ENCODE data around the gene DDX20. TPM values are rescaled to one million over a fixed set of nuclear protein-coding genes. Genes with fewer than 3 reads are reported as not detected.

DDX20 gene
- total RNA-seq, 4 donors from 2014 or later: 22.2 to 32.9 (median 29.2) TPM

DNA sequence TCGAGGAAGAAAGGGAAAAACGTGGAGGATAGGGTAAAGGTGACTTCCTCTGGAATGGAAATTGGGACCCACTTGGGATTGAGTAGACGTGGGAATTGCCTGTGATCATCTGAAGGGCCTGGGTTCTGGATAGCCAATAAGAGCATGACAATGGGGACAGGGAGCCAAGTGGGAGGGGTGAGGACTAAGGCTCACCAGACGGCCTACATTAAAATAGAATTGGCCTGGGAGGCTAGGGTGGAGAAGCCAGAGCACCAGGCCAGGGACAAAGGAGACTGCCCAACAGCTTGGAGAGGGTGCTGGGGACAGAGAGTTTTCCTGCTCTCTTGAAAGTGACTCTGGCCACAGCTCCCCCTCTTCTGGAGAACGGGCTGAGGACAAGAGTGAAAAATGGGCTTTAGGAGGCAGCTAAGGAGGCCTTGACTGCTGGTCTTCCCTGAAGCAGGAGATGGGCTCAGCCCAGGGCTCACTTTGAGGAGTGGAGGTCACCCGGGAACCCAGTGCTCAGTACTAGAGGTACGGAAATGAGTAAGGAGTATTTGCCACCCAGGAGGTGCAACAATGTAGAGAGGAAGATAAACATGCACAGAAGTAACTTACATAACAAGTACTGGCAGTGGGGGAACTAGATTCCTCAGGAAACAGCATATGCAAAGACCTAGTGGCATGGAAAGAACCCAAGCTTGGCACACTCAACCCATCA lies 35.3 kb upstream of the DDX20 start:
- H3K4me1 ChIP-seq: peaks cover 56% of the 10 kb centered on the region in 2 donors
- intact Hi-C loops (cut with DNase I; ENCODE audit: low total_unique reads): loop anchor here (1.0 kb wide), 1 partner anchor 19 kb away; the partner anchor contains the start of gene INKA2

DNA sequence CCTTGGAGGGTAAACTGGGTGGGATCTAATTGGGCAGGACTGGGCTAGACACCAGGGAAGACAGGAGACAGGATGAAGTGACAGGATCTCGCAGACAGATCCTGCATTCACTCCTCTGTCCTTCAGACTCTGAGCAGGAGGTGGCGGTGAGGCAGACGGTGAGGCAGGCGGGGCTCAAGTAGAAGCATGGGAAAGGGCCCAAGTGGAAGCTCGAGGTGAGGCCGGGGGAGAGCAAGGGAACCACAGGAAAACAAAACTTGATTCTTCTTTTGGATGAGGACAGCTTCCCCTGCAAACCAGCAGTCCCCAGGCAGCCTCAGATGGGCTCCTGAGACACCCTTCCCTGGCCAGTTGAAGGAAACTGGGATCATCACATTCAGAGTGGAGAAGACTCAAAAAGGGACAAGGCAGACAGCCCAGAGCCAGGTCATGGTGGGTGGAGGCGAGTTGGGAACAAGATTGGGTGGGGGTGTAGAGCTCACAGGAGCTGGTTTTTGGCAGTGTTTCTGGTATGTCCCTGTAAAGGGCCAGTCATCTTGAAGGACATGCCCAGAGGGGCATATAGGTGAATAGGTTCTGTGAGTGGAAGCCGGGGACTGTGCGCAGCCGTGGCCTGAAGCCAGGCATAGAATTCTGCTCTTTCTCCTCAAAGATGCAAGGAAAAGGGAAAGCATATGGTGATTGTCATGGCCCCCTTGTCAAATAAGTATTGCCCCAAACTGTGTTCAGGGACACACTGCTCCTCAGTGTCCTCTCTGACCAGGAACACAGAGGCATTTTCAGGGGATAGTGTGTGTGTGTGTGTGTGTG lies 34.5 kb upstream of the DDX20 start:
- peak in 1 of 2 donors; percentile 11 for ATAC-seq
- H3K4me3 ChIP-seq: no peak overlapping the region
- peaks cover 63% of the 10 kb centered on the region in 2 donors for H3K4me1 ChIP-seq
- H3K27ac ChIP-seq: peak overlapping the region; percentile 81 to 93 (median 87)
- in situ Hi-C loops (cut with MboI; ENCODE audit: low sequenced_read_pairs in 4 of 4): no loop called here
- DNase-seq: no peak
- intact Hi-C loops (cut with DNase I; ENCODE audit: low total_unique reads): loop anchor here (1.0 kb wide), 1 partner anchor 18 kb away; the partner anchor contains the start of gene INKA2
- H3K9me3 ChIP-seq: no peaks in the 10 kb centered on the region
- no peaks in the 10 kb centered on the region for H3K27me3 ChIP-seq
- H3K36me3 ChIP-seq: no peaks in the 10 kb centered on the region
- no peak for TF ChIP-seq POLR2A (IDR thresholded peaks at IDR 0.05)
- TF ChIP-seq, protein P1, sequence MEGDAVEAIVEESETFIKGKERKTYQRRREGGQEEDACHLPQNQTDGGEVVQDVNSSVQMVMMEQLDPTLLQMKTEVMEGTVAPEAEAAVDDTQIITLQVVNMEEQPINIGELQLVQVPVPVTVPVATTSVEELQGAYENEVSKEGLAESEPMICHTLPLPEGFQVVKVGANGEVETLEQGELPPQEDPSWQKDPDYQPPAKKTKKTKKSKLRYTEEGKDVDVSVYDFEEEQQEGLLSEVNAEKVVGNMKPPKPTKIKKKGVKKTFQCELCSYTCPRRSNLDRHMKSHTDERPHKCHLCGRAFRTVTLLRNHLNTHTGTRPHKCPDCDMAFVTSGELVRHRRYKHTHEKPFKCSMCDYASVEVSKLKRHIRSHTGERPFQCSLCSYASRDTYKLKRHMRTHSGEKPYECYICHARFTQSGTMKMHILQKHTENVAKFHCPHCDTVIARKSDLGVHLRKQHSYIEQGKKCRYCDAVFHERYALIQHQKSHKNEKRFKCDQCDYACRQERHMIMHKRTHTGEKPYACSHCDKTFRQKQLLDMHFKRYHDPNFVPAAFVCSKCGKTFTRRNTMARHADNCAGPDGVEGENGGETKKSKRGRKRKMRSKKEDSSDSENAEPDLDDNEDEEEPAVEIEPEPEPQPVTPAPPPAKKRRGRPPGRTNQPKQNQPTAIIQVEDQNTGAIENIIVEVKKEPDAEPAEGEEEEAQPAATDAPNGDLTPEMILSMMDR (IDR thresholded peaks at IDR 0.05 in 4 of 5, conservative IDR thresholded peaks at IDR 0.05 in 1 of 5): no peak

More for the DNA sequence above, 35.3 kb upstream of the DDX20 start:
- Histone ChIP-seq H3K9me3 (no peaks in the 10 kb centered on the region), H3K27ac (peak overlapping the region; percentile 81 to 93 (median 87)), H3K4me3 (peak overlapping the region in 1 of 4 donors; percentile 36), H3K27me3 (no peaks in the 10 kb centered on the region), H3K36me3 (no peaks in the 10 kb centered on the region)
- DNase-seq: peak; percentile 75 to 82
- ATAC-seq: peak; percentile 76 to 80
- in situ Hi-C loops (cut with MboI; ENCODE audit: low sequenced_read_pairs in 4 of 4): no loop called here
- peak; percentile 35 to 44 for TF ChIP-seq POLR2A (IDR thresholded peaks at IDR 0.05)
- TF ChIP-seq, protein P1 (IDR thresholded peaks at IDR 0.05 in 4 of 5, conservative IDR thresholded peaks at IDR 0.05 in 1 of 5): no peak

DNA sequence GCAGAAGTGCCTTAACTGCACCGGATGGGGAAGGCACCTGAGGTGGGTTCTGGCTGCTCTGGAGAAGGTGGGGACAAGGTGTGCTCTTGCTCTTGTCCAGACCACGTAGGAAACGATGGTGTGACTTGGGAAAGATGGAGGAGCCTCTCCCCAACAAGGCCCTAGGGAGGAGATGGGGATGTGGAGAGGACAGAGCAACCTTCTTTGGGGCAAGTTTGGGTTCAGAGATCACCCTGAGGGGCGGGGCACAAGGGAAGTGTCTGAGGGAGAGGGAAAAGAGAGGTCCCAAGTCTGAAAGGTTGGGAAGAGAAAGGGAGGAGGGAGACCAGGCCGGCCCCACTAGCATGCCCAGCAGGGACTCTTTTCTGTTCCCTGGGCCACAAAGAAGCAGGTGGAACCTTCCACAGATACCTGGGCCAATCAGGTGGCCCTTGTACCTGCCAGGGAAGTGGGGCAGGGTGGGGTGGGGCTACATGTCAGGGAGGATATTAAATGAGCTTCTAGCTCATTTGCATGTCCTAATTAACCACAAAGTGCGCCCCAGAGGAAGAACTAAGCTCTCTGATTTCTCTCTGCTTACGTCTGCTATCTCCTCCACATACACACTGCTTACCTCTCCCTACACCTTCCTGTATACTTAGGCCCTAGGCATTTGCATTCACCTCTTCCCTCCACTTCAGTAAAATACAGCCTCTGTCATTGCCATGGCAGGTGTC lies 32.5 kb upstream of the DDX20 start:
- in situ Hi-C loops (cut with MboI; ENCODE audit: low sequenced_read_pairs in 4 of 4): no loop called here
- H3K9me3 ChIP-seq: no peaks in the 10 kb centered on the region
- H3K4me3 ChIP-seq: no peak overlapping the region
- ATAC-seq (no peak), DNase-seq (no peak)
- H3K27ac ChIP-seq: peak overlapping the region in 1 of 4 donors; percentile 28
- TF ChIP-seq POLR2A (IDR thresholded peaks at IDR 0.05): no peak
- TF ChIP-seq, protein P1 (IDR thresholded peaks at IDR 0.05 in 4 of 5, conservative IDR thresholded peaks at IDR 0.05 in 1 of 5): no peak
- H3K4me1 ChIP-seq: peaks cover 78 to 84% of the 10 kb centered on the region in 2 donors
- H3K36me3 ChIP-seq: no peaks in the 10 kb centered on the region
- H3K27me3 ChIP-seq: no peaks in the 10 kb centered on the region
- intact Hi-C loops (cut with DNase I; ENCODE audit: low total_unique reads): no loop called here

DNA sequence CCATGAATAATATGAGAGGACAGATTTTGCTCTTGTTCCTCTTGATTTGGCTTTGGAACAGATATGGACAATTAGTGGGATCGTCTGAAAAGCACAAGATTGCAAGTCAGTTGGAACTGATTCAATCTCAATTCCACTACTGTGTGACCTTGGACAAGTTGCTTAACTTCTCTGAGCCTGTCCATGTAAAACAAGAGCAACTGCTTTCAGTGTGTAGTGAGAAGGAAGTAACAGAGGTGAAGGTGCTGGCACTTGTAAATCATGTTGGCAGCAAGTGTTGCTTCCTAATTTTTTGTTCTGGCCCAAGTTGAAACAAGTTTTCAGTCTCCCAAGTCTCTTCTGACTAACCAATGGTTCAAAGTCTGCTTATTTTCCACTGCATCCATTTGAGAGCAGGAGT lies 31.8 kb upstream of the DDX20 start:
- no peak overlapping the region for H3K4me3 ChIP-seq
- DNase-seq: no peak
- intact Hi-C loops (cut with DNase I; ENCODE audit: low total_unique reads) (no loop called here), in situ Hi-C loops (cut with MboI; ENCODE audit: low sequenced_read_pairs in 4 of 4) (no loop called here)
- H3K27ac ChIP-seq: peak overlapping the region in 1 of 4 donors; percentile 28
- peaks cover 82 to 87% of the 10 kb centered on the region in 2 donors for H3K4me1 ChIP-seq
- no peaks in the 10 kb centered on the region for H3K36me3 ChIP-seq
- TF ChIP-seq, protein P1 (IDR thresholded peaks at IDR 0.05 in 4 of 5, conservative IDR thresholded peaks at IDR 0.05 in 1 of 5): no peak
- TF ChIP-seq POLR2A (IDR thresholded peaks at IDR 0.05): no peak
- no peaks in the 10 kb centered on the region for H3K27me3 ChIP-seq
- no peak for ATAC-seq
- no peaks in the 10 kb centered on the region for H3K9me3 ChIP-seq
